ENCODE results near the gene OTOS.

The OTOS gene

GRCh38 chr2:240133401-240133800 lies 7.1 kb downstream of the OTOS start:
- Histone ChIP-seq H3K27me3 (ENCODE audit: control insufficient read depth in 1 of 2, insufficient read depth in 2 of 2, low read length in 2 of 2) (no peaks in the 10 kb centered on the region), H3K27ac (ENCODE audit: low read depth, low read length) (no peak overlapping the region), H3K4me1 (ENCODE audit: insufficient read depth, low read length) (peaks cover 13% of the 10 kb centered on the region), H3K9me3 (ENCODE audit: low read length) (no peaks in the 10 kb centered on the region), H3K9ac (ENCODE audit: low read length) (no peak overlapping the region), H3K4me3 (ENCODE audit: low read depth in 1 of 2, low read length in 2 of 2) (no peak overlapping the region), H3K36me3 (ENCODE audit: insufficient read depth, low read length) (peaks cover 56% of the 10 kb centered on the region)

- Histone ChIP-seq H3K9ac (ENCODE audit: low read length) (no peak overlapping the region), H3K27ac (ENCODE audit: low read depth, low read length) (no peak overlapping the region), H3K36me3 (ENCODE audit: insufficient read depth, low read length) (peaks cover 61% of the 10 kb centered on the region), H3K4me3 (ENCODE audit: low read depth in 1 of 2, low read length in 2 of 2) (no peak overlapping the region), H3K27me3 (ENCODE audit: control insufficient read depth in 1 of 2, insufficient read depth in 2 of 2, low read length in 2 of 2) (no peaks in the 10 kb centered on the region), H3K9me3 (ENCODE audit: low read length) (no peaks in the 10 kb centered on the region), H3K4me1 (ENCODE audit: insufficient read depth, low read length) (peaks cover 13% of the 10 kb centered on the region)
Measured at GRCh38 chr2:240132651-240132980, 7.8 kb downstream of the OTOS start.

DNA sequence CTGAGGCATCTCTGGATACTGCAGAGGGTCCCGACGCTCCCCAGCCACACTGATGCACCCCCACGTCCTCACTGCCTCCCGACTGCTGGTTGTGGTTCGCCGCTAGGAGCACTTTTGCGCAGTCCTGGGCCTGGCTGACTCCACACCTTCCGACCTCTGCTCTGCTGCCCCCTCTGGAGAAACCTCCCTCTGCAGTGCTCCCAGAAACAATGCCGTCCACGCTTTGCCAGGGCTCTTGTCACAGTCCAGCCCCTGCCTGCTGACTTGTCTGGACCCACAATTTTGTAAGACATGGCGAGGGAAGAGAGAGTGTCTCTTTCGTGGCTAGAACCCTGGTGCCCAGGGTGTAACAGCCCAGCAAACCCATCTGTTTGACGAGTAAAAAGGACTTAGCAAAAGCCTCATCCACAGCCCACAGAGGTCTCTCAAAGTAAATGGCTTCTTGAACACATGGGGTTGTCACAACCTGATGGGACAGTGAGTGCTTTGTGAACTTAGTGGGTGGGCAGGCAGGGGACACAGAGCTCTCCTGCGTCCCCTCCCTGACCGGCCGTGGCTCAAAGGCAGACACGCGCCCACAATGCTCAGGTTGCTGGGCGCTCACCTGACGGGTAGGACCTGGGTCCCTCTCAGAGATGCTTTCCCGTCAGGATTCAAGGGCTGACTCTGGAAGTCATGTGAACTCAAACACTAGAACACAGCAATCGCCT lies 8.4 kb downstream of the OTOS start:
- peaks cover 13% of the 10 kb centered on the region for H3K4me1 ChIP-seq (ENCODE audit: insufficient read depth, low read length)
- peaks cover 61% of the 10 kb centered on the region for H3K36me3 ChIP-seq (ENCODE audit: insufficient read depth, low read length)
- H3K27me3 ChIP-seq (ENCODE audit: control insufficient read depth in 1 of 2, insufficient read depth in 2 of 2, low read length in 2 of 2), result no peaks in the 10 kb centered on the region
- no peak overlapping the region for H3K9ac ChIP-seq (ENCODE audit: low read length)
- no peaks in the 10 kb centered on the region for H3K9me3 ChIP-seq (ENCODE audit: low read length)
- no peak overlapping the region for H3K4me3 ChIP-seq (ENCODE audit: low read depth in 1 of 2, low read length in 2 of 2)
- H3K27ac ChIP-seq (ENCODE audit: low read depth, low read length), result no peak overlapping the region

- Histone ChIP-seq H3K4me3 (ENCODE audit: low read depth in 1 of 2, low read length in 2 of 2) (no peak overlapping the region), H3K27me3 (ENCODE audit: control insufficient read depth in 1 of 2, insufficient read depth in 2 of 2, low read length in 2 of 2) (no peaks in the 10 kb centered on the region)
Measured at GRCh38 chr2:240131296-240131695, 9.2 kb downstream of the OTOS start.

GRCh38 chr2:240130393-240131195 lies 9.9 kb downstream of the OTOS start:
- H3K36me3 ChIP-seq (ENCODE audit: insufficient read depth, low read length), result peaks cover 61% of the 10 kb centered on the region
- H3K4me3 ChIP-seq (ENCODE audit: low read depth in 1 of 2, low read length in 2 of 2), result no peak overlapping the region
- no peak overlapping the region for H3K9ac ChIP-seq (ENCODE audit: low read length)
- H3K27ac ChIP-seq (ENCODE audit: low read depth, low read length), result no peak overlapping the region
- H3K27me3 ChIP-seq (ENCODE audit: control insufficient read depth in 1 of 2, insufficient read depth in 2 of 2, low read length in 2 of 2), result no peaks in the 10 kb centered on the region
- no peaks in the 10 kb centered on the region for H3K9me3 ChIP-seq (ENCODE audit: low read length)
- peaks cover 13% of the 10 kb centered on the region for H3K4me1 ChIP-seq (ENCODE audit: insufficient read depth, low read length)

More at GRCh38 chr2:240131296-240131695, 9.2 kb downstream of the OTOS start:
- no peaks in the 10 kb centered on the region for H3K9me3 ChIP-seq (ENCODE audit: low read length)
- H3K9ac ChIP-seq (ENCODE audit: low read length), result no peak overlapping the region
- H3K27ac ChIP-seq (ENCODE audit: low read depth, low read length), result no peak overlapping the region
- H3K4me1 ChIP-seq (ENCODE audit: insufficient read depth, low read length), result peaks cover 13% of the 10 kb centered on the region
- H3K36me3 ChIP-seq (ENCODE audit: insufficient read depth, low read length), result peaks cover 61% of the 10 kb centered on the region

GRCh38 chr2:240129731-240130392 lies 10.6 kb downstream of the OTOS start:
- peaks cover 61% of the 10 kb centered on the region for H3K36me3 ChIP-seq (ENCODE audit: insufficient read depth, low read length)

GRCh38 chr2:240129311-240129710 lies 11.1 kb downstream of the OTOS start:
- Histone ChIP-seq H3K9me3 (ENCODE audit: low read length) (no peaks in the 10 kb centered on the region), H3K4me3 (ENCODE audit: low read depth in 1 of 2, low read length in 2 of 2) (no peak overlapping the region), H3K4me1 (ENCODE audit: insufficient read depth, low read length) (peaks cover under 1% of the 10 kb centered on the region), H3K27me3 (ENCODE audit: control insufficient read depth in 1 of 2, insufficient read depth in 2 of 2, low read length in 2 of 2) (no peaks in the 10 kb centered on the region), H3K36me3 (ENCODE audit: insufficient read depth, low read length) (peaks cover 61% of the 10 kb centered on the region), H3K9ac (ENCODE audit: low read length) (no peak overlapping the region), H3K27ac (ENCODE audit: low read depth, low read length) (no peak overlapping the region)

More at GRCh38 chr2:240129731-240130392, 10.6 kb downstream of the OTOS start:
- no peaks in the 10 kb centered on the region for H3K9me3 ChIP-seq (ENCODE audit: low read length)
- no peak overlapping the region for H3K9ac ChIP-seq (ENCODE audit: low read length)
- no peak overlapping the region for H3K27ac ChIP-seq (ENCODE audit: low read depth, low read length)
- H3K4me1 ChIP-seq (ENCODE audit: insufficient read depth, low read length), result peaks cover 6% of the 10 kb centered on the region
- no peaks in the 10 kb centered on the region for H3K27me3 ChIP-seq (ENCODE audit: control insufficient read depth in 1 of 2, insufficient read depth in 2 of 2, low read length in 2 of 2)
- no peak overlapping the region for H3K4me3 ChIP-seq (ENCODE audit: low read depth in 1 of 2, low read length in 2 of 2)

- Histone ChIP-seq H3K27me3 (ENCODE audit: control insufficient read depth in 1 of 2, insufficient read depth in 2 of 2, low read length in 2 of 2) (no peaks in the 10 kb centered on the region), H3K4me1 (ENCODE audit: insufficient read depth, low read length) (no peaks in the 10 kb centered on the region), H3K9me3 (ENCODE audit: low read length) (no peaks in the 10 kb centered on the region), H3K36me3 (ENCODE audit: insufficient read depth, low read length) (peaks cover 57% of the 10 kb centered on the region), H3K9ac (ENCODE audit: low read length) (no peak overlapping the region), H3K27ac (ENCODE audit: low read depth, low read length) (no peak overlapping the region), H3K4me3 (ENCODE audit: low read depth in 1 of 2, low read length in 2 of 2) (no peak overlapping the region)
Measured at GRCh38 chr2:240128608-240129145, 11.8 kb downstream of the OTOS start.

GRCh38 chr2:240127911-240128607 lies 12.4 kb downstream of the OTOS start:
- Histone ChIP-seq H3K4me1 (ENCODE audit: insufficient read depth, low read length) (no peaks in the 10 kb centered on the region), H3K27ac (ENCODE audit: low read depth, low read length) (no peak overlapping the region), H3K4me3 (ENCODE audit: low read depth in 1 of 2, low read length in 2 of 2) (no peak overlapping the region), H3K36me3 (ENCODE audit: insufficient read depth, low read length) (peaks cover 51% of the 10 kb centered on the region), H3K27me3 (ENCODE audit: control insufficient read depth in 1 of 2, insufficient read depth in 2 of 2, low read length in 2 of 2) (no peaks in the 10 kb centered on the region), H3K9ac (ENCODE audit: low read length) (no peak overlapping the region), H3K9me3 (ENCODE audit: low read length) (no peaks in the 10 kb centered on the region)

DNA sequence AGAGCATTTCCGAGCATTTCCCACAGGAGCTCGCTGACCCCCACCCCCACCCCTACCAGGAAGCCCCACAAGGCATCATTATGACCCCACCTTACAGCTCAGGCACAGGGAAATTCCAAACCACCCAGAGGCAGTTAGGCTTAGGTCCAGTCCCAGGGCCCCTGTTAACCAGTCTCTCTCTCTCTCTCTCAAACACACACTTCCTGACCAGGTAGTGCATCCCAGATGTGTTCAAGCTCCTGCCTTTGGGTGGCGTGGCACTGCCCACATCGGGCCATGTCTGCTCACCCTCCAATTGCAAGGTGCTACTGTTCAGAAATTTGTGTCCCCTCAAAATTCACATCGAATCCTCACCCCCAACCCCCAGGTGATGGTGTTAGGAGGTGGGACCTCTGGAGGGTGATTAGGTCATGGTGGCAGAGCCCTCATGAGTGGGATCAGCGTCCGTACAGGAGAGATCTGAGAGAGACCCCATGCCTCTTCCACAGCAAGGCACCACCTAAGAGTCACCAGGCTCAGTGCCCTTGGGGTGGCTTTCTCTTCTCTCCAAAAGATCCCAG lies 13.2 kb downstream of the OTOS start:
- Histone ChIP-seq H3K27ac (ENCODE audit: low read depth, low read length) (no peak overlapping the region), H3K36me3 (ENCODE audit: insufficient read depth, low read length) (peaks cover 43% of the 10 kb centered on the region), H3K9ac (ENCODE audit: low read length) (no peak overlapping the region), H3K27me3 (ENCODE audit: control insufficient read depth in 1 of 2, insufficient read depth in 2 of 2, low read length in 2 of 2) (no peaks in the 10 kb centered on the region), H3K4me3 (ENCODE audit: low read depth in 1 of 2, low read length in 2 of 2) (no peak overlapping the region), H3K9me3 (ENCODE audit: low read length) (no peaks in the 10 kb centered on the region), H3K4me1 (ENCODE audit: insufficient read depth, low read length) (no peaks in the 10 kb centered on the region)

DNA sequence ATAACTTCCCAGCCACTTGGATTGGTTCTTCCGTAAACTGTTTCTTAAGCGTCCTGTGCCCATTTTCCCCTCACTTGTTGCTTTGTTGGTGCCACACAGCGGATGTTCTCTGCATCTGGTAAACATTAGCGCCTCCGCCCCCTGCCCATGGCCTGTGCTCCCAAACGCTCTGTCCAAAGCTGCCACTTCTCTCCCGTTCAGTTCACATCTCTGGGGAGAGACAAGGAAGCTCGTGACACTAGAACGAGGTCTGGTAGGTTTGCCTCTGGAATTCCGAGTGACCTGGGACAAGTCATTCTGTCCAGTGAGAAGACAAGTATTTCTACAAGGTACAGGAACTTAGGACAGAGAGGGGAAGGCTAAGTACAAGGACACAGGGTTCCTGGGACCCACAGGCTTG lies 13.7 kb downstream of the OTOS start:
- no peaks in the 10 kb centered on the region for H3K27me3 ChIP-seq (ENCODE audit: control insufficient read depth in 1 of 2, insufficient read depth in 2 of 2, low read length in 2 of 2)
- no peak overlapping the region for H3K9ac ChIP-seq (ENCODE audit: low read length)
- H3K9me3 ChIP-seq (ENCODE audit: low read length), result no peaks in the 10 kb centered on the region
- no peaks in the 10 kb centered on the region for H3K4me1 ChIP-seq (ENCODE audit: insufficient read depth, low read length)
- peaks cover 37% of the 10 kb centered on the region for H3K36me3 ChIP-seq (ENCODE audit: insufficient read depth, low read length)
- H3K27ac ChIP-seq (ENCODE audit: low read depth, low read length), result no peak overlapping the region
- H3K4me3 ChIP-seq (ENCODE audit: low read depth in 1 of 2, low read length in 2 of 2), result no peak overlapping the region

All from muscle layer of colon (tissue), 2 donors.